OCI-LY3 (cell line): ENCODE data around the gene MOXD1.

Source experiments
- H2AFZ ChIP-seq: fragments of 200-600, 300-600 bp; shearing (Covaris generic); 2 replicates; pipeline ENCODE4 v1.6.0; 2014; ENCODE audit warnings: antibody characterized with exemption, low read depth, low read length
- H3K27ac ChIP-seq: fragments of 200-600, 300-600 bp; sonication (generic); 2 replicates; pipeline ENCODE4 v1.5.1; 2014; ENCODE audit warnings: mild to moderate bottlenecking, low read length, moderate library complexity, mixed read lengths
- H3K27me3 ChIP-seq: fragments of 200-600, 300-600 bp; sonication (generic); 2 replicates; pipeline ENCODE4 v1.6.1; 2014; ENCODE audit warnings: low read depth, low read length, mixed read lengths
- H3K36me3 ChIP-seq: fragments of 200-600, 300-600 bp; sonication (generic); replicated peaks from 2 replicates; pipeline ENCODE3; 2014; ENCODE audit warnings: low read depth, low read length, mixed read lengths
- H3K4me1 ChIP-seq: fragments of 300-600, 200-600 bp; sonication (generic); 2 replicates; pipeline ENCODE4 v1.6.1; 2014; ENCODE audit warnings: low read length, mixed read lengths
- H3K4me2 ChIP-seq: fragments of 200-600, 300-600 bp; sonication (generic); 2 replicates; pipeline ENCODE4 v1.6.1; 2014; ENCODE audit warnings: low read length, mixed read lengths
- H3K4me3 ChIP-seq: fragments of 300-600, 200-600 bp; sonication (generic); 2 replicates; pipeline ENCODE4 v1.5.1; 2014; ENCODE audit warnings: antibody characterized with exemption, mild to moderate bottlenecking, low read length, moderate library complexity
- H3K79me2 ChIP-seq: fragments of 300-600, 200-600 bp; shearing (Covaris generic); 2 replicates; pipeline ENCODE4 v1.6.1; 2014; ENCODE audit warnings: mild to moderate bottlenecking, low read length, mixed read lengths
- H3K9ac ChIP-seq: fragments of 300-600, 200-600 bp; shearing (Covaris generic); 2 replicates; pipeline ENCODE4 v1.6.0; 2014; ENCODE audit warnings: mild to moderate bottlenecking, low read length, moderate library complexity
- H3K9me3 ChIP-seq: fragments of 200-600, 300-600 bp; shearing (Covaris generic); 2 replicates; pipeline ENCODE4 v1.6.1; 2014; ENCODE audit warnings: low read length, mixed read lengths; ENCODE audit not compliant: insufficient read depth
- H4K20me1 ChIP-seq: fragments of 200-600, 300-600 bp; sonication (generic); 2 replicates; pipeline ENCODE4 v1.6.1; 2016; ENCODE audit warnings: low read length, mixed read lengths; ENCODE audit not compliant: insufficient read depth
- CTCF ChIP-seq: fragments of 200-600, 300-600 bp; sonication (generic); IDR thresholded peaks from 2 replicates; pipeline ENCODE4 v1.5.1; 2014; ENCODE audit warnings: antibody characterized with exemption, low read length, low read depth
- EZH2phosphoT487 ChIP-seq: fragments of 200-600 bp; shearing (Covaris generic); IDR thresholded peaks from 2 replicates; pipeline ENCODE4 v1.6.1; 2018; ENCODE audit warnings: antibody characterized with exemption, mixed run types, low read depth

MOXD1 gene

DNA sequence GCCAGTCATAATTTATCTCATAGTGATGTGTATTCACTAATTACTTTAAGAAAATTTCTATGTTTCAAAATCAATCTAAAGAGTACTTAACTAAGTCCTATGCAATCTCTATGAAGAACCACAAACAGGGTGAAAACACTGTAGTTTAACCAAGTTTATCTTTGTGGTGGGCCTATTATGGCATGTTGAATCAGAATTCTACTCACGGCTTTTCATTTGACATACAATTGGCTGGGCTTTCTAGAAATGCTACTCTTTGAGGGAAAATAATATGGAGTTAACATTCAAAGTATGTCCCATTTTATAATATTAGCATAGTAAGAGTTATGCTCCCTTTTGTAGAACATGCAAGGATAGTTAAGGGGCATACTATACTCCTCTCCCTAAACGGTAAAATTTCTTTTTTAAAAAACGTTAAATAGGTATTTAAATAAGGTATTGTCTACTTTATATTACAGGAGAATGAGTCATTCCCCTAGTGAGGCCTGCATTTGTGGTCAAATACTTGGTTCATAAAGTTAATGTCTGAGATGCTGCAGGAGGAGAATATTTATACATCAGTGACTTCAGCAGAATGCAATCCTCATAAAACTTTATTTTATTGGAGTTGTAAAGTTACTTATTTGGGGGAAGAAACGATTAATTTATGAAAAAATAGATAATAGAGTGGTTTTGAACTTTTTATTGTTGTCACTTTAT, 1.8 kb downstream of the MOXD1 start:
- no peak overlapping the region for H3K27ac ChIP-seq
- no peak overlapping the region for H3K9ac ChIP-seq
- no peak overlapping the region for H3K4me2 ChIP-seq
- TF ChIP-seq EZH2phosphoT487 (no peak), CTCF (no peak)
- peaks cover 55% of the 10 kb centered on the region for H3K27me3 ChIP-seq
- no peaks in the 10 kb centered on the region for H3K9me3 ChIP-seq
- peaks cover 6% of the 10 kb centered on the region for H4K20me1 ChIP-seq
- H3K4me1 ChIP-seq = peaks cover 19% of the 10 kb centered on the region
- H3K79me2 ChIP-seq = no peaks in the 10 kb centered on the region
- H3K36me3 ChIP-seq = no peaks in the 10 kb centered on the region
- no peak overlapping the region for H2AFZ ChIP-seq
- H3K4me3 ChIP-seq = no peak overlapping the region

- no peak overlapping the region for H3K9ac ChIP-seq
- H2AFZ ChIP-seq = no peak overlapping the region
- peaks cover 27% of the 10 kb centered on the region for H3K27me3 ChIP-seq
- no peak for TF ChIP-seq EZH2phosphoT487
- no peak for TF ChIP-seq CTCF
- H3K36me3 ChIP-seq = no peaks in the 10 kb centered on the region
- H3K9me3 ChIP-seq = no peaks in the 10 kb centered on the region
- no peak overlapping the region for H3K4me3 ChIP-seq
- no peak overlapping the region for H3K27ac ChIP-seq
- no peaks in the 10 kb centered on the region for H4K20me1 ChIP-seq
- no peaks in the 10 kb centered on the region for H3K79me2 ChIP-seq
- no peaks in the 10 kb centered on the region for H3K4me1 ChIP-seq
- H3K4me2 ChIP-seq = no peak overlapping the region
Measured at GRCh38 chr6:132395015-132395597, 6.2 kb downstream of the MOXD1 start.

- no peak for TF ChIP-seq EZH2phosphoT487
- TF ChIP-seq CTCF = peak; percentile 57
Measured at GRCh38 chr6:132392792-132393191, 8.5 kb downstream of the MOXD1 start.

DNA sequence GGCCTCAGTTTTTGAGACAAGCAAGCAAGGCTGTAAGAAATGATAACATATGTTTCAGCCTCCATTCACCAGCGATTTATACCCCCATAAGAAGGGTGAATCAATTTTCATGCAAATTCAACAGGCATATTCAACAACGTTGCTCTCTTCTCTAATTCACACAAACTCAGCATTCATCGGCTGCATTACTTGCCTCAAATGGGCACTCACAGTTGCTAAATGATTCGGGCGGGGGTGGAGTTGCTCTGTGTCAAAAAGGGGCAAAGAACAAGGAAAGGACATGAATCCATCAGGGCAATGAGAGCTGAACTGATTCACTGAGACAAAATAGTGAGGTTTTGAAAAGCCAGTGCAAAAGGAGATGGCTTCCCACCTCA, 9.0 kb downstream of the MOXD1 start:
- Histone ChIP-seq H3K27ac (no peak overlapping the region), H3K9me3 (no peaks in the 10 kb centered on the region), H3K79me2 (no peaks in the 10 kb centered on the region), H3K9ac (no peak overlapping the region), H4K20me1 (no peaks in the 10 kb centered on the region), H3K4me3 (no peak overlapping the region), H3K4me2 (no peak overlapping the region), H3K36me3 (no peaks in the 10 kb centered on the region), H2AFZ (no peak overlapping the region), H3K4me1 (no peaks in the 10 kb centered on the region), H3K27me3 (peaks cover 25% of the 10 kb centered on the region)
- no peak for TF ChIP-seq EZH2phosphoT487
- TF ChIP-seq CTCF = no peak

More at GRCh38 chr6:132392792-132393191, 8.5 kb downstream of the MOXD1 start:
- Histone ChIP-seq H3K27me3 (peaks cover 25% of the 10 kb centered on the region), H2AFZ (no peak overlapping the region), H3K4me3 (no peak overlapping the region), H3K27ac (no peak overlapping the region), H3K9me3 (no peaks in the 10 kb centered on the region), H3K36me3 (no peaks in the 10 kb centered on the region), H3K79me2 (no peaks in the 10 kb centered on the region), H3K4me1 (no peaks in the 10 kb centered on the region), H3K9ac (no peak overlapping the region), H4K20me1 (no peaks in the 10 kb centered on the region), H3K4me2 (no peak overlapping the region)
